Measurements from ENCODE around the gene PDPK1. TPM values are rescaled to one million over a fixed set of nuclear protein-coding genes. Genes with fewer than 3 reads are reported as not detected.

Gene PDPK1
- total RNA-seq, 4 donors from 2014 or later, result 30.8 to 43.1 (median 36.5) TPM

DNA sequence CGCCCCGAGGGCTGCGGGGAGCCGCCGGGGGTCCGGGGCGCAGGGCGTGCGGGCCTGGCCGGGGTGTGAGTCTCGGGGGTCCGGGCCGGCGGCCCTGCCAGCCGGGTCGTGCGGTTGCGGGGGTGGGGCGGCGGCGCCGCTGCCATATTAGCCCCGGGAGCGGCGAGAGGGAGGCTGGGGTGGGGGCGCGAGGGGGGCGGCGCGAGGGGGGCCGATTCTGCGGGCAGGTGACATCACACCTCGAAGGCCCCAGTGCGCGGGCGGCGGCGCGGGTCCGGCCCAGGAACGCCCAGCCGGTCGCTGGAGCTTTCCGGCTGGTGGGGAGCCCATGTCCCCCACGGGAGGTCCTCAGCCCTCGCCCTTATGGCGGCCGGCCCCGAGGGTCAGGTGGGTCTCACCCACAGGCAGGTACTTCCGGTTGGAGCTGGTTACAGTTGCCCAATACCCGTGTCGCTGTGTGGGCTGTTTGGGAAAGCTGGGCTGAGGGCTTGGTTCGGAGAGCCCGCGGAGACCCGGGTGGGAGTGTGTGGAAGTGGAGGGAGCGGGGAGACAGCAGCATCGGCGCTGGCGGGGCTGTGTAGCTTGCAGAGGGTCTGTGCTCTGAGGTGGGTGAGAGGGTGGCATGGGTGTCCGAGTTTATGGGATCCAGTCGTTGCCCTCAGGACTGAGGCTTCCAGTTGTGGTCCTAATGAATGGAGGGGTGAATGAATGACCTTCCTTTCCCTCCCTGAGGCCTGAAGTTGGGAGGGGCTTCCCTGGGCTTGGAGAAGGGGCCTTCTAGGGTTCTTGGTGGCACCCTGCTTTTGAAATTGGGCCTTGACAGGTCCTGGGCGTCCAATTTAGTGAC lies 23.3 kb upstream of the PDPK1 start:
- Histone ChIP-seq H3K9me3 (no peaks in the 10 kb centered on the region), H3K4me3 (peak overlapping the region; percentile 82 to 97), H3K27ac (peak overlapping the region; percentile 94 to 98 (median 96)), H3K27me3 (no peaks in the 10 kb centered on the region), H3K4me1 (peaks cover 0 to 75% (median 58%) of the 10 kb centered on the region in 3 donors), H3K36me3 (peaks cover 0 to 7% of the 10 kb centered on the region in 2 donors)
- WGBS, 2 donors (ENCODE audit: low coverage in 1 of 2), result 0% methylated on average over 5 of the region's 63 CpGs; no CpG with 5 or more reads in 1 of the 2 donors
- TF ChIP-seq POLR2A (IDR thresholded peaks at IDR 0.05) (no peak), POLR2AphosphoS5 (IDR thresholded peaks at IDR 0.05) (no peak), EP300 (IDR thresholded peaks at IDR 0.05) (no peak)
- TF ChIP-seq, protein P1, sequence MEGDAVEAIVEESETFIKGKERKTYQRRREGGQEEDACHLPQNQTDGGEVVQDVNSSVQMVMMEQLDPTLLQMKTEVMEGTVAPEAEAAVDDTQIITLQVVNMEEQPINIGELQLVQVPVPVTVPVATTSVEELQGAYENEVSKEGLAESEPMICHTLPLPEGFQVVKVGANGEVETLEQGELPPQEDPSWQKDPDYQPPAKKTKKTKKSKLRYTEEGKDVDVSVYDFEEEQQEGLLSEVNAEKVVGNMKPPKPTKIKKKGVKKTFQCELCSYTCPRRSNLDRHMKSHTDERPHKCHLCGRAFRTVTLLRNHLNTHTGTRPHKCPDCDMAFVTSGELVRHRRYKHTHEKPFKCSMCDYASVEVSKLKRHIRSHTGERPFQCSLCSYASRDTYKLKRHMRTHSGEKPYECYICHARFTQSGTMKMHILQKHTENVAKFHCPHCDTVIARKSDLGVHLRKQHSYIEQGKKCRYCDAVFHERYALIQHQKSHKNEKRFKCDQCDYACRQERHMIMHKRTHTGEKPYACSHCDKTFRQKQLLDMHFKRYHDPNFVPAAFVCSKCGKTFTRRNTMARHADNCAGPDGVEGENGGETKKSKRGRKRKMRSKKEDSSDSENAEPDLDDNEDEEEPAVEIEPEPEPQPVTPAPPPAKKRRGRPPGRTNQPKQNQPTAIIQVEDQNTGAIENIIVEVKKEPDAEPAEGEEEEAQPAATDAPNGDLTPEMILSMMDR (IDR thresholded peaks at IDR 0.05), result no peak
- no peak for ATAC-seq

DNA sequence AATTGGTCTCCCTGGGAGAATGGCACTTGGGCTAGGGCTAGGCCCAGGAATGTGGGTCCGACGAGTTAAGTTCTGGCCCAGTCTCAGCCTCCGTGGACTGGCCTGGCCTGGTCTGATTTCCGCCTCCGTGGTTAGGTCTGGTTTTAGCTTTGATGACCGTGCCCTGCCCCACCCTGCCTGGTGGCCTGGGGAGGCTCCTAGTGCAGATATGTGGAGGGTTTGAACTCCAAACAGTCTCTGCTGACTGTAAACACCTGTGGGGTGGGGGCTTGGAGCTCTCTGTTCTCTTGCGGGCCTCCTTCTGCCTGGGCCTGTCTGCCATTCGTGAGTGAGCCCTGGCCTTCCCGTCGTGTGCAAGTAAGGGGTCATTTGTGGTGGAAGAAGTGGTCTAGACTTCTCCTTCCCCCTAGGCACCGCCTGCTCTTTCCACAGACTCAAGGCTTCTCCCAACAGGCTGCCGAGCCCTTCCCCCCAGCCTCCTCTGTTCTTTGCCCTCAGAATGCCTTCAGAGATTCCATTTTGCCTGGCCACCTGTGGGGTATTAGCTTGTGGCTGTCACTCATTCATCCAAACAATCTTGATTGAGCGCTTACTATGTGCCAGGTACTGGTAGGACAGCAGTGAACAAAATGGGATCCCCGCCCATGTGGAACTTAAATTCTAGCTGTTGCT lies 22.5 kb upstream of the PDPK1 start:
- H3K9me3 ChIP-seq, result no peaks in the 10 kb centered on the region
- H3K4me1 ChIP-seq, result peaks cover 0 to 80% (median 60%) of the 10 kb centered on the region in 3 donors
- peaks cover 0 to 10% of the 10 kb centered on the region in 2 donors for H3K36me3 ChIP-seq
- no peak for TF ChIP-seq EP300 (IDR thresholded peaks at IDR 0.05)
- TF ChIP-seq POLR2A (IDR thresholded peaks at IDR 0.05), result no peak
- TF ChIP-seq, protein P1 (IDR thresholded peaks at IDR 0.05), result no peak
- no peak for TF ChIP-seq POLR2AphosphoS5 (IDR thresholded peaks at IDR 0.05)
- ATAC-seq, result no peak
- H3K4me3 ChIP-seq, result peak overlapping the region; percentile 82 to 97
- 16 to 37% methylated on average over 6 to 7 of the region's 14 CpGs for WGBS, 2 donors (ENCODE audit: low coverage in 1 of 2)
- H3K27me3 ChIP-seq, result no peaks in the 10 kb centered on the region
- H3K27ac ChIP-seq, result peak overlapping the region; percentile 94 to 98 (median 96)

DNA sequence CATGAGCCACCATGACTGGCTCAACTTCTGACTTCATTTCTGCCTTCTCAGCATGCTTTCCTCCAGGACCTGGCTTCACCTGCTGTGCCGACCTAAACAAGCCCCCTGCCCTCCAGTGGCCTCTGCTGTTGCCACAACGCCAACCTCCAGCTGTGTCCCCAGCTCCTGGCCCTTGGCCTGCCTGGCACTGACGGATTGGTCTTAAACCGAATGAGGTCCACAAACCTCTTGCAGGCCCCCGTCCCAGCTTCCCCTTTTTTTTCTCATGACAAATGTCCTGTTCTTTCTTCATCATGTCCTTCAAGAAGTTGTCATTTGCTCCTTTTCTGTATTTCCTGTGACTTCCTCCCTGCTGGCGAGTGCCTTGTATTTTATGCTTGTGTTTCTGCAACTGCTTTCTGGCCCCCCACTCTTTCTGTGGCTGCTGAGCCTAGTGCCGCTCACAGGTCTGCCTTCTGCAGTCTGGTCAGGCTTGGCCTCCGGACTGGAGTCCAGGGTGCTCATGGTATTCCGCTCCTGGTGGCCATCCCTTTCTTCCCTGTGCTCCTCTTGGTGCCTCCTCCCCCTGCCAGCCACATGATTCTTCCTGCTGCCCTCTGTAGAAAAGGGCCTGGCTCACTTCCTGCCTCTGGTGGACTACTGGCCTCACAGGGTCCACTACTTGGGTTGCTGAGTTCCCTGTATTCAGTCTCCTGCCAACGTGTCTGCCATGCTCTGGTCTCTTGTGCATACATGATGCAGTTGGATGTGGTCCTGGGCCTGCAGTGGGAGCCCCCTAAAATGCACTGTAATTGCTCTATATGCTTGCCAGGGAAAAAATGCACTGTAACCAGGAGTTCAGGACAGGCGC lies 21.2 kb upstream of the PDPK1 start:
- TF ChIP-seq EP300 (IDR thresholded peaks at IDR 0.05), result no peak
- TF ChIP-seq, protein P1 (IDR thresholded peaks at IDR 0.05), result no peak
- WGBS, 2 donors (ENCODE audit: low coverage in 1 of 2), result 58 to 66% methylated on average over 7 to 9 of the region's 11 CpGs
- no peaks in the 10 kb centered on the region for H3K9me3 ChIP-seq
- H3K36me3 ChIP-seq, result peaks cover 0 to 10% of the 10 kb centered on the region in 2 donors
- H3K4me3 ChIP-seq, result peak overlapping the region in 1 of 2 donors; percentile 97
- H3K4me1 ChIP-seq, result peaks cover 0 to 84% (median 67%) of the 10 kb centered on the region in 3 donors
- no peak for ATAC-seq
- peak overlapping the region in 3 of 4 donors; percentile 40 to 98 (median 96) for H3K27ac ChIP-seq
- H3K27me3 ChIP-seq, result no peaks in the 10 kb centered on the region

DNA sequence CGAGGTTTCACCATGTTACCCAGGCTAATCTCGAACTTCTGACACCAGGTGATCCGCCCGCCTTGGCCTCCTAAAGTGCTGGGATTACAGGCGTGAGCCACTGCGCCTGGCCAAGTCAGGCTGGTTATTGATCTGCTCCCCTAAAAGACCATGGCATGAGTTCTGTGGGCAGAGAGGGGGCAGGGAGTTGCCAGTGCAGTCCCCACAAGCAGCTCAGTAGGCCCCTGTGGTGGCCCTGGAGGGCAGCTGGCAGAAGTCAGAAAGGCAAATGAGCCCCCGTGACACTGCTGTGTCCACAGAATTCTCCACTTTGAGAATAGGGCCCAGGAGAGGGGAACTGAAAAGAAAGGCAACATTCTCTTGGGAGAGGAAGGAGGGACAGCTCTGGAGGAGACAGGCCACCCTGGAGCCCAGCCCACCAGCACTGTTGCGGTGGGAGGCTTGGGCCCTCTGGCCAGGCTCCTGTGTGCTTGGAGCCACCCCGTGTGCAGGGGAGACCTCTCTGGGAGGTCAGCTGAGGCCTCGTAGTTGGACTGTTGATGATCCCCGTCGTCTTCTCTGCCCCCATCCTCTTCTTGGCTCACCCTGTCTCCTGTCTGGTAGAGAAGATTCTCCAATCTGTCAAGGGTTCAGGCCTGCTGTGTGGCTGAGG lies 19.7 kb upstream of the PDPK1 start:
- Histone ChIP-seq H3K27ac (peak overlapping the region in 3 of 4 donors; percentile 96 to 98 (median 96)), H3K36me3 (peaks cover 0 to 21% of the 10 kb centered on the region in 2 donors), H3K4me3 (no peak overlapping the region), H3K27me3 (no peaks in the 10 kb centered on the region), H3K9me3 (no peaks in the 10 kb centered on the region), H3K4me1 (peaks cover 0 to 80% (median 58%) of the 10 kb centered on the region in 3 donors)
- ATAC-seq, result no peak
- no peak for TF ChIP-seq POLR2A (IDR thresholded peaks at IDR 0.05)
- TF ChIP-seq EP300 (IDR thresholded peaks at IDR 0.05), result no peak
- no peak for TF ChIP-seq POLR2AphosphoS5 (IDR thresholded peaks at IDR 0.05)
- TF ChIP-seq, protein P1 (IDR thresholded peaks at IDR 0.05), result no peak
- 80% methylated on average over 1 of the region's 12 CpGs; no CpG with 5 or more reads in 1 of the 2 donors for WGBS, 2 donors (ENCODE audit: low coverage in 1 of 2)

Measured in gastroesophageal sphincter (tissue), 4 donors.